Measurements from ENCODE around the gene RWDD1. TPM values are rescaled to one million over a fixed set of nuclear protein-coding genes. Genes with fewer than 3 reads are reported as not detected.
A peak's percentile ranks its signal among the peaks of the same experiment; 100 is the strongest.

RWDD1 gene
- total RNA-seq (21.1 and 22.8 TPM in 2 replicates), polyA plus RNA-seq (53.8 and 60.3 TPM in 2 replicates), polyA minus RNA-seq (ENCODE audit: low replicate concordance) (5.6 and 7.7 TPM in 2 replicates)
- polyA plus RNA-seq (2012) = 57.1 and 59.5 TPM in 2 replicates

- H3K79me2 ChIP-seq (ENCODE audit: control insufficient read depth, insufficient read depth, low read length) = peaks cover 47% of the 10 kb centered on the region
Observed at GRCh38 chr6:116570856-116571682, at the start of gene RWDD1. RWDD1 (plus strand) TSS chr6:116571504; CDS start chr6:116571583, 79 bp downstream.

DNA sequence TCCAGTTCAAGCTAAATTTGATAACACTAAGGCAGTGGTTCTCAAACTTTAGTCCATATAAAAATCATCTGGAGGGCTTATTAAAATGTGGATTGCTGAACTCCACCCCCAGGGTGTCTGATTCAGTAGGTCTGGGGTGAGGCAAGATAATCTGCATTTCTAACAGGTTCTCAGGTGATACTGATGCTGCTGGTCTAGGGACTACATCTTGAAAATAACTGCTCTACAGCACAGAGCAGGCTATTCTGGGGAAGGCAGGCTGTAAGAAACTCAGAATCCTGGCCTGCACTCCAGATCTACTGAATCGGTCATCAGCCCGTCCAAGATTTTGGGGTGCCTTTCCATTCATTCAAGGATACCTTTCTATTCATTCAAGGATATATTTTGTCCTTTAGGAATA lies 48.4 kb upstream of the RWDD1 start:
- no peak overlapping the region for H3K4me3 ChIP-seq (replicated peaks in 1 of 4; ENCODE audit: control extremely low read depth in 1 of 4, insufficient read depth in 1 of 4, low read depth in 3 of 4, low read length in 4 of 4)

More at GRCh38 chr6:116570856-116571682, at the start of gene RWDD1:
- Histone ChIP-seq H4K20me1 (ENCODE audit: control insufficient read depth, extremely low read depth, insufficient read depth, low read length) (no peaks in the 10 kb centered on the region), H2AFZ (ENCODE audit: low read length) (peak within 1 kb of the TSS; percentile 94), H3K27me3 (ENCODE audit: control insufficient read depth, insufficient read depth, low read length) (no peaks in the 10 kb centered on the region), H3K9me3 (ENCODE audit: control insufficient read depth, insufficient read depth, low read depth, low read length) (no peaks in the 10 kb centered on the region), H3K4me2 (ENCODE audit: extremely low read depth, insufficient read depth, low read length) (peak within 1 kb of the TSS; percentile 99), H3K4me3 (replicated peaks in 1 of 4; ENCODE audit: control extremely low read depth in 1 of 4, insufficient read depth in 1 of 4, low read depth in 3 of 4, low read length in 4 of 4) (peak within 1 kb of the TSS; percentile 92 to 96 (median 95)), H3K9ac (ENCODE audit: insufficient read depth, low read length) (peak within 1 kb of the TSS; percentile 96), H3K27ac (ENCODE audit: insufficient read depth, low read length) (peak within 1 kb of the TSS; percentile 87), H3K4me1 (ENCODE audit: control insufficient read depth, extremely low read depth, insufficient read depth, low read length) (no peaks in the 10 kb centered on the region), H3K36me3 (ENCODE audit: control insufficient read depth, insufficient read depth, low read length) (no peaks in the 10 kb centered on the region)
- DNase-seq (ENCODE audit: low read depth in 2 of 2) = peak; percentile 100
- TF ChIP-seq, protein P1, sequence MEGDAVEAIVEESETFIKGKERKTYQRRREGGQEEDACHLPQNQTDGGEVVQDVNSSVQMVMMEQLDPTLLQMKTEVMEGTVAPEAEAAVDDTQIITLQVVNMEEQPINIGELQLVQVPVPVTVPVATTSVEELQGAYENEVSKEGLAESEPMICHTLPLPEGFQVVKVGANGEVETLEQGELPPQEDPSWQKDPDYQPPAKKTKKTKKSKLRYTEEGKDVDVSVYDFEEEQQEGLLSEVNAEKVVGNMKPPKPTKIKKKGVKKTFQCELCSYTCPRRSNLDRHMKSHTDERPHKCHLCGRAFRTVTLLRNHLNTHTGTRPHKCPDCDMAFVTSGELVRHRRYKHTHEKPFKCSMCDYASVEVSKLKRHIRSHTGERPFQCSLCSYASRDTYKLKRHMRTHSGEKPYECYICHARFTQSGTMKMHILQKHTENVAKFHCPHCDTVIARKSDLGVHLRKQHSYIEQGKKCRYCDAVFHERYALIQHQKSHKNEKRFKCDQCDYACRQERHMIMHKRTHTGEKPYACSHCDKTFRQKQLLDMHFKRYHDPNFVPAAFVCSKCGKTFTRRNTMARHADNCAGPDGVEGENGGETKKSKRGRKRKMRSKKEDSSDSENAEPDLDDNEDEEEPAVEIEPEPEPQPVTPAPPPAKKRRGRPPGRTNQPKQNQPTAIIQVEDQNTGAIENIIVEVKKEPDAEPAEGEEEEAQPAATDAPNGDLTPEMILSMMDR (conservative IDR thresholded peaks at IDR 0.05 in 1 of 2, IDR thresholded peaks at IDR 0.05 in 1 of 2; ENCODE audit: low read depth in 1 of 2, low read length in 2 of 2) = no peak

GRCh38 chr6:116524236-116524635 lies 47.1 kb upstream of the RWDD1 start:
- H3K27ac ChIP-seq (ENCODE audit: insufficient read depth, low read length) = no peak overlapping the region
- H3K79me2 ChIP-seq (ENCODE audit: control insufficient read depth, insufficient read depth, low read length) = no peaks in the 10 kb centered on the region
- H3K4me2 ChIP-seq (ENCODE audit: extremely low read depth, insufficient read depth, low read length) = no peak overlapping the region
- peaks cover under 1% of the 10 kb centered on the region for H3K4me1 ChIP-seq (ENCODE audit: control insufficient read depth, extremely low read depth, insufficient read depth, low read length)
- H3K9me3 ChIP-seq (ENCODE audit: control insufficient read depth, insufficient read depth, low read depth, low read length) = no peaks in the 10 kb centered on the region
- no peak for DNase-seq (ENCODE audit: low read depth in 2 of 2)
- H3K27me3 ChIP-seq (ENCODE audit: control insufficient read depth, insufficient read depth, low read length) = no peaks in the 10 kb centered on the region
- no peak overlapping the region for H3K4me3 ChIP-seq (replicated peaks in 1 of 4; ENCODE audit: control extremely low read depth in 1 of 4, insufficient read depth in 1 of 4, low read depth in 3 of 4, low read length in 4 of 4)
- H3K36me3 ChIP-seq (ENCODE audit: control insufficient read depth, insufficient read depth, low read length) = no peaks in the 10 kb centered on the region
- H2AFZ ChIP-seq (ENCODE audit: low read length) = no peak overlapping the region
- no peaks in the 10 kb centered on the region for H4K20me1 ChIP-seq (ENCODE audit: control insufficient read depth, extremely low read depth, insufficient read depth, low read length)
- no peak overlapping the region for H3K9ac ChIP-seq (ENCODE audit: insufficient read depth, low read length)
- TF ChIP-seq, protein P1 (conservative IDR thresholded peaks at IDR 0.05 in 1 of 2, IDR thresholded peaks at IDR 0.05 in 1 of 2; ENCODE audit: low read depth in 1 of 2, low read length in 2 of 2) = no peak
- no peak for TF ChIP-seq EZH2 (IDR thresholded peaks at IDR 0.05; ENCODE audit: low read length, missing control alignments)

More for the DNA sequence above, 48.4 kb upstream of the RWDD1 start:
- Histone ChIP-seq H3K79me2 (ENCODE audit: control insufficient read depth, insufficient read depth, low read length) (no peaks in the 10 kb centered on the region), H3K4me1 (ENCODE audit: control insufficient read depth, extremely low read depth, insufficient read depth, low read length) (no peaks in the 10 kb centered on the region), H2AFZ (ENCODE audit: low read length) (no peak overlapping the region), H3K4me2 (ENCODE audit: extremely low read depth, insufficient read depth, low read length) (no peak overlapping the region), H3K27me3 (ENCODE audit: control insufficient read depth, insufficient read depth, low read length) (no peaks in the 10 kb centered on the region), H3K27ac (ENCODE audit: insufficient read depth, low read length) (no peak overlapping the region), H3K9me3 (ENCODE audit: control insufficient read depth, insufficient read depth, low read depth, low read length) (no peaks in the 10 kb centered on the region), H3K36me3 (ENCODE audit: control insufficient read depth, insufficient read depth, low read length) (no peaks in the 10 kb centered on the region), H3K9ac (ENCODE audit: insufficient read depth, low read length) (no peak overlapping the region), H4K20me1 (ENCODE audit: control insufficient read depth, extremely low read depth, insufficient read depth, low read length) (no peaks in the 10 kb centered on the region)
- no peak for DNase-seq (ENCODE audit: low read depth in 2 of 2)
- TF ChIP-seq, protein P1 (conservative IDR thresholded peaks at IDR 0.05 in 1 of 2, IDR thresholded peaks at IDR 0.05 in 1 of 2; ENCODE audit: low read depth in 1 of 2, low read length in 2 of 2) = no peak
- TF ChIP-seq EZH2 (IDR thresholded peaks at IDR 0.05; ENCODE audit: low read length, missing control alignments) = no peak
